ENCODE measurements around the gene KANK3.
"Not testable (repeated sequence)": the region's sequence is repeated elsewhere in the genome, so short reads cannot be mapped to it uniquely, and the experiment has no call there.

Gene KANK3

GRCh38 chr19:8342684-8343482, at the start of gene KANK3:
Gene KANK3, minus strand, starts transcription at chr19:8343262. Its CDS starts 5,434 bp downstream, at chr19:8337828.
- DNase-seq = peak; percentile 76 to 89 (median 81)

- no peak for DNase-seq
Observed at GRCh38 chr19:8392017-8392591, 49.0 kb upstream of the KANK3 start.

- no peak for DNase-seq
Observed at GRCh38 chr19:8391198-8392016, 48.3 kb upstream of the KANK3 start.

- DNase-seq = peak; percentile 72 to 89 (median 78)
Observed at GRCh38 chr19:8390617-8390981, 47.5 kb upstream of the KANK3 start.

- DNase-seq = peak; percentile 92 to 96 (median 95)
Observed at GRCh38 chr19:8389891-8390616, 47.0 kb upstream of the KANK3 start, which contains the start of gene RAB11B. Gene RAB11B, plus strand, starts transcription at chr19:8390360. Its CDS starts 57 bp downstream, at chr19:8390417.

DNA sequence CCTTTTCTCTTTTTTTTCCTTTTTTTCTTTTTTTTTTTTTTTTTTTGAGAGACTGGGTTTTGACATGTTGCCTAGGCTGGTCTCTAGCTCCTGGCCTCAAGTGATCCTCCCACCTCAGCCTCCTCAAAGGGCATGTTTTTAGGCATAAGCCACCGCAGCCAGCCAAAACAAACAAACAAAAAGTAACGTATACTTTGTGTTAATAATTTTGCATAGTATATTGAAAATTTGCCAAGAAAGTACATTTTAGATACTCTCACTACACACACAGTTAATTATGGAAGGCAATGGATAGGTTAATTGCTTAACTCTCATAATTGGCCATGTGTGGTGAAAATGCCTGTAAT, 45.5 kb upstream of the KANK3 start:
- DNase-seq = no peak

- DNase-seq = no peak
Observed at GRCh38 chr19:8387688-8388611, 44.9 kb upstream of the KANK3 start.

DNA sequence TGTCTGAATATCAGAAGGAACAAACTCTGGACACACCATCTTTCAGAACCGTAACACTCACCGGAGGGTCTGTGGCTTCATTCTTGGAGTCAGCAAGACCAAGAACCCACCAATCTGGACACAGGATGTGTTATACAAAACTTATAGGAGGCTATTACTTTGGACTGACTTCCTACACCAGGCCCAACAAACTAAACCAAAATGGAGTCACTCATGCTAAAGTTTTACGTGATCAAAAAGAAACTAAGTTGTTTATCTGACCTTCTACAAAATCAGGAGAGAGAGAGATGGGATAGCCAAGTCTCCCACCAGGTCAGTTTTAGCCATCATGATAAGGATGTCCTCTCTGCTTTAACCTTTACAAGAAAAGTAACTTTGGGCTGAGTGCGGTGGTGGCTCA, 43.9 kb upstream of the KANK3 start:
- DNase-seq = no peak

DNA sequence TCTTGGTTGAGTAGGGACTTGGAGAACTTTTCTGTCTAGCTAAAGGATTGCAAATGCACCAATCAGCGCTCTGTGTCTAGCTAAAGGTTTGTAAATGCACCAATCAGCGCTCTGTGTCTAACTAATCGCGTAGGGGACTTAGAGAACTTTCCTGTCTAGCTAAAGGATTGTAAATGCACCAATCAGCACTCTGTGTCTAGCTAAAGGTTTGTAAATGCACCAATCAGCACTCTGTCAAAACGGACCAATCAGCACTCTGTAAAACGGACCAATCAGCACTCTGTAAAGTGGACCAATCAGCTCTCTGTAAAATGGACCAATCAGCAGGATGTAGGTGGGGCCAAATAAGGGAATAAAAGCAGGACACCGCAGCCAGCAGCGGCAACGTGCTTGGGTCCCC, 43.4 kb upstream of the KANK3 start:
- DNase-seq = not testable (repeated sequence)

DNA sequence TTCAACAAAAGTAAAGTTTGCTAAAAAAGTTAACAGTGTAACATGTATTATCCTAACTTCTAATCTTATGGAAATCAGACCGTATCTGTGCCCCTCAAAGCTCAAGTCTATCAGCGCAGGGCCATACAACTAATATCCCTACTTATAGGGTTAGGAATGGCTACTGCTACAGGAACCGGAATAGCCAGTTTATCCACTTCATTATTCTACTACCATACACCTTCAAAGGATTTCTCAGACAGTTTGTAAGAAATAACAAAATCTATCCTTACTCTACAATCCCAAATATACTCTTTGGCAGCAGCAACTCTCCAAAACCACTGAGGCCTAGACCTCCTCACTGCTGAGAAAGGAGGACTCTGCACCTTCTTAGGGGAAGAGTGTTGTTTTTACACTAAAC, 42.5 kb upstream of the KANK3 start:
- DNase-seq = not testable (repeated sequence)

- not testable (repeated sequence) for DNase-seq
Observed at GRCh38 chr19:8385103-8385502, 42.0 kb upstream of the KANK3 start.

GRCh38 chr19:8384569-8384968, 41.5 kb upstream of the KANK3 start:
- not testable (repeated sequence) for DNase-seq

GRCh38 chr19:8379156-8379891, 36.3 kb upstream of the KANK3 start:
- not testable (repeated sequence) for DNase-seq

DNA sequence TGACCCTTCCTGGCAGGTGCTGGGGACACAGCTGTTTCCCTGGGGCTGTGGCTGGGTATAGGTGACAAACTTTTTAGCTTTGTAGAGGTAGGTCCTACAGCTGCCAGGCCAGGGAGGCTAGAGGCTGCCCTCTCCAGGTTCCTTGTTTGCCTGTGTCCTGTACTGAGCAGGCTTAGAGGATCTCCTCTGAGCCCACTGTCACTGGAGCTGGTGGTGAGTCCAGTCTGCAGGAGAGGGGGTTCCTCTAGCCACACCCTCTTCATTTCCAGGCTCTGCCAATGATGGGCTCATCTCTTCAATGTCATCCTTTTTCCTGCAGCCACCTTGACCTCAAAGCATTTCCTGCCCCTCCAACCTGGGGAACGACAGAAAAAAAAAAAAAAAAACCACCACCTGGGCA, 34.5 kb upstream of the KANK3 start:
- DNase-seq = no peak

- DNase-seq = not testable (repeated sequence)
Observed at GRCh38 chr19:8376373-8376974, 33.4 kb upstream of the KANK3 start.

- DNase-seq = not testable (repeated sequence)
Observed at GRCh38 chr19:8375766-8376165, 32.7 kb upstream of the KANK3 start.

DNA sequence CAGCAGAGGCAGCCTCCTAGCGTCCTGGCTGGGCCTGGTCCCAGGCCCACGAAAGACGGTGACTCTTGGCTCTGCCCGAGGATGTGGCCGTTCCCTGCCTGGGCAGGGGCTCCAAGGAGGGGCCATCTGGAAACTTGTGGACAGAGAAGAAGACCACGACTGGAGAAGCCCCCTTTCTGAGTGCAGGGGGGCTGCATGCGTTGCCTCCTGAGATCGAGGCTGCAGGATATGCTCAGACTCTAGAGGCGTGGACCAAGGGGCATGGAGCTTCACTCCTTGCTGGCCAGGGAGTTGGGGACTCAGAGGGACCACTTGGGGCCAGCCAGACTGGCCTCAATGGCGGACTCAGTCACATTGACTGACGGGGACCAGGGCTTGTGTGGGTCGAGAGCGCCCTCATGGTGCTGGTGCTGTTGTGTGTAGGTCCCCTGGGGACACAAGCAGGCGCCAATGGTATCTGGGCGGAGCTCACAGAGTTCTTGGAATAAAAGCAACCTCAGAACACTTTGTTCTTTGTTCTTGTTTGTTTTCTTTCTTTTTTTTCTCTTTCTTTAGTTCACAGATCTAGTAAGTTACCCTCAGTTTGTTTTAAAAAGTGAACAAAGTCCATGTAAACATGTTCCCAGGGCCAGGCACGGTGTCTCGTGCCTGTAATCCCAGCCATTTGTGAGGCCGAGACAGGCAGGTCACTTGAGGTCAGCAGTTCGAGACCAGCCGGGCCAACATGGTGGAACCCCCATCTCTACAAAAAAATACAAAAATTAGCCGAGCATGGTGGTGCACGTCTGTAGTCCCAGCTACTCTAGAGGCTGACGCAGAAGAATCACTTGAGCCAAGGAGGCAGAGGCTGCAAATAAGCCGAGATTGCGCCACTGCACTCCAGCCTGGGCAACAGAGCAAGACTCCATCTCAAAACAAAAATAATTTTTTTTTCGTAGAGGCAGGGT, 31.1 kb upstream of the KANK3 start:
- DNase-seq = no peak

DNA sequence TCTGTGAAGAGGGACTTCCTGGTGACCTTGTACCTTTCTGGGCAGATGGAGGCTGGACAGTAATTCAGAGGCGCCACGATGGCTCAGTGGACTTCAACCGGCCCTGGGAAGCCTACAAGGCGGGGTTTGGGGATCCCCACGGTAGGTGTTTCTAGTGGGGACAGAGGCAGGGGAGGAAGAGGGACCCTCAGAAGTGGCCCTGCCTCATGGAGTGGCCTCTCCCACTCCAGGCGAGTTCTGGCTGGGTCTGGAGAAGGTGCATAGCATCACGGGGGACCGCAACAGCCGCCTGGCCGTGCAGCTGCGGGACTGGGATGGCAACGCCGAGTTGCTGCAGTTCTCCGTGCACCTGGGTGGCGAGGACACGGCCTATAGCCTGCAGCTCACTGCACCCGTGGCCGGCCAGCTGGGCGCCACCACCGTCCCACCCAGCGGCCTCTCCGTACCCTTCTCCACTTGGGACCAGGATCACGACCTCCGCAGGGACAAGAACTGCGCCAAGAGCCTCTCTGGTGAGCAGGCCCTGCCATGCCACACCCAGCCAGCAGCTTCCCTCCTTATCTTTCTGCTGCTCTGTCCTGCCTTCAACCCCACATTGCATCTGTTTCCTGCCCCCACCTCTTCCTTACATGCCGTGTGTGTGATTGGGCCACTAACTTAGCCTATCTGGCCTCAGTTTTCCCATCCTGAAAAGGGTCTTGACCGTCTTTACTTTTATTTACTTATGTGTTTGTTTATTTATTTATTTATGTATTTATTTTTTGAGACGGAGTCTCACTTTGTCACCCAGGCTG, 28.1 kb upstream of the KANK3 start:
- no peak for DNase-seq
